GM23338 (cell line): ENCODE measurements around the gene PPP2R5C. TPM values are rescaled to one million over a fixed set of nuclear protein-coding genes. Genes with fewer than 3 reads are reported as not detected.

Source experiments
- ATAC-seq: fragments of 200-7000 bp; cut with Tn5 transposase; 3 replicates; pipeline ENCODE4 v1.9.1; 2020
- DNase-seq: peaks from one replicate; pipeline ENCODE4 v3.0.0-alpha.2; 2015; ENCODE audit warnings: low spot score
- H2AFZ ChIP-seq: fragments of 200-600 bp; sonication (generic); 2 replicates; pipeline ENCODE4 v1.8.0; 2016; ENCODE audit warnings: antibody characterized with exemption, mild to moderate bottlenecking, moderate library complexity
- H3F3A ChIP-seq: fragments of 200-600 bp; sonication (generic); replicated peaks from 2 replicates; pipeline ENCODE4 v1.8.0; 2017; ENCODE audit warnings: antibody characterized with exemption, mixed run types, low read depth
- H3K27ac ChIP-seq: fragments of 200-600 bp; sonication (generic); 2 replicates; pipeline ENCODE4 v1.6.1; 2016; ENCODE audit warnings: low read depth
- H3K27me3 ChIP-seq: fragments of 200-600 bp; sonication (generic); 2 replicates; pipeline ENCODE4 v1.8.0; 2016; ENCODE audit warnings: mild to moderate bottlenecking, mixed run types, moderate library complexity; ENCODE audit not compliant: insufficient read depth
- H3K36me3 ChIP-seq: fragments of 200-600 bp; sonication (generic); 2 replicates; pipeline ENCODE4 v1.8.0; 2016; ENCODE audit warnings: mild to moderate bottlenecking; ENCODE audit not compliant: insufficient read depth
- H3K4me1 ChIP-seq: fragments of 200-600 bp; sonication (generic); 2 replicates; pipeline ENCODE4 v1.8.0; 2016; ENCODE audit warnings: mild to moderate bottlenecking, moderate library complexity; ENCODE audit not compliant: insufficient read depth
- H3K4me2 ChIP-seq: fragments of 200-600 bp; sonication (generic); 2 replicates; pipeline ENCODE4 v1.7.1; 2017; ENCODE audit warnings: mixed run types
- H3K4me3 ChIP-seq: fragments of 200-600 bp; sonication (generic); 2 replicates; pipeline ENCODE4 v1.6.1; 2016; ENCODE audit warnings: mixed run types
- H3K79me2 ChIP-seq: fragments of 200-600 bp; sonication (generic); replicated peaks from 2 replicates; pipeline ENCODE4 v1.8.0; 2017; ENCODE audit warnings: mild to moderate bottlenecking; ENCODE audit not compliant: insufficient read depth
- H3K9me2 ChIP-seq: fragments of 200-600 bp; sonication (generic); 2 replicates; pipeline ENCODE4 v1.8.0; 2017; ENCODE audit not compliant: insufficient read depth
- H4K20me1 ChIP-seq: fragments of 200-600 bp; sonication (generic); replicated peaks from 2 replicates; pipeline ENCODE4 v1.8.0; 2017; ENCODE audit warnings: mild to moderate bottlenecking; ENCODE audit not compliant: insufficient read depth
- H3K27ac Mint-ChIP-seq: 2 replicates; pipeline ENCODE4 v1.8.0; 2020; ENCODE audit warnings: inconsistent platforms, mild to moderate bottlenecking, moderate library complexity, mixed read lengths
- H3K27me3 Mint-ChIP-seq: 3 replicates; pipeline ENCODE4 v1.8.0; 2022; ENCODE audit warnings: low read depth, mild to moderate bottlenecking, moderate library complexity, mixed read lengths, inconsistent platforms; ENCODE audit not compliant: insufficient read depth, poor library complexity
- H3K36me3 Mint-ChIP-seq: 3 replicates; pipeline ENCODE4 v1.8.0; 2021; ENCODE audit warnings: low read depth, mild to moderate bottlenecking, inconsistent platforms, moderate library complexity, mixed read lengths
- H3K4me1 Mint-ChIP-seq: 3 replicates; pipeline ENCODE4 v1.8.0; 2020; ENCODE audit warnings: mild to moderate bottlenecking, inconsistent platforms, mixed read lengths
- H3K4me3 Mint-ChIP-seq: 3 replicates; pipeline ENCODE4 v1.8.0; 2021; ENCODE audit warnings: moderate library complexity, mild to moderate bottlenecking, inconsistent platforms, mixed read lengths
- H3K9me3 Mint-ChIP-seq: 3 replicates; pipeline ENCODE4 v1.8.0; 2020; ENCODE audit warnings: moderate library complexity, mild to moderate bottlenecking, inconsistent platforms, mixed read lengths
- CREB1 ChIP-seq: fragments of 250-450 bp; sonication (Bioruptor Pico); IDR thresholded peaks from 2 replicates; pipeline ENCODE4 v1.5.0; 2020; ENCODE audit warnings: low read depth, mild to moderate bottlenecking, moderate library complexity
- JUNB ChIP-seq: IDR thresholded peaks from one replicate; pipeline ENCODE4 v1.6.1; 2016; ENCODE audit warnings: antibody characterized with exemption; ENCODE audit not compliant: unreplicated experiment
- STAT1 ChIP-seq: IDR thresholded peaks from one replicate; pipeline ENCODE4 v1.6.1; 2016; ENCODE audit warnings: antibody characterized with exemption; ENCODE audit not compliant: unreplicated experiment
- ZNF114 ChIP-seq: fragments of 250-450 bp; sonication (Bioruptor Pico); IDR thresholded peaks from 2 replicates; pipeline ENCODE4 v1.5.0; 2020; ENCODE audit warnings: mild to moderate bottlenecking, moderate library complexity
- ZNF331 ChIP-seq: fragments of 250-450 bp; sonication (Bioruptor Pico); IDR thresholded peaks from 2 replicates; pipeline ENCODE4 v1.5.0; 2020; ENCODE audit warnings: low read depth, mild to moderate bottlenecking, moderate library complexity
- polyA plus RNA-seq: library from polyadenylated mRNA; unstranded; fragments of >200 nt; fragmentation: Nextera tagmentation; extraction: Ambion mirVana; gene quantifications from 2 replicates; pipeline ENCODE4 v1.2.1, GENCODE V29; 2016
- total RNA-seq: library from RNA; depleted of rRNA; stranded (reverse); fragments of >200 nt; shearing (Covaris generic); gene quantifications from 2 replicates; pipeline ENCODE4 v1.2.3, GENCODE V29; 2014
- TF ChIP-seq, protein P1 (sequence below), 2 experiments: fragments of 200-600 bp in 1 of 2; sonication (generic) in 1 of 2; conservative IDR thresholded peaks; 2 replicates each; pipeline versions ENCODE4 v1.5.1 to v1.6.1; 2016 to 2017; ENCODE audit warnings: antibody characterized with exemption in 2 of 2, low read depth in 2 of 2, mild to moderate bottlenecking in 2 of 2, moderate library complexity in 1 of 2
- TF ChIP-seq, protein P2 (sequence below): IDR thresholded peaks from one replicate; pipeline ENCODE4 v1.6.1; 2018; ENCODE audit warnings: antibody characterized with exemption; ENCODE audit not compliant: unreplicated experiment
- TF ChIP-seq, protein P3 (sequence below): IDR thresholded peaks from 2 replicates; pipeline ENCODE4 v1.6.1; 2016; ENCODE audit warnings: antibody characterized with exemption

The PPP2R5C gene
- total and polyA plus RNA-seq, 2 experiments from 2014 or later: 75.4 to 79.7 TPM

DNA sequence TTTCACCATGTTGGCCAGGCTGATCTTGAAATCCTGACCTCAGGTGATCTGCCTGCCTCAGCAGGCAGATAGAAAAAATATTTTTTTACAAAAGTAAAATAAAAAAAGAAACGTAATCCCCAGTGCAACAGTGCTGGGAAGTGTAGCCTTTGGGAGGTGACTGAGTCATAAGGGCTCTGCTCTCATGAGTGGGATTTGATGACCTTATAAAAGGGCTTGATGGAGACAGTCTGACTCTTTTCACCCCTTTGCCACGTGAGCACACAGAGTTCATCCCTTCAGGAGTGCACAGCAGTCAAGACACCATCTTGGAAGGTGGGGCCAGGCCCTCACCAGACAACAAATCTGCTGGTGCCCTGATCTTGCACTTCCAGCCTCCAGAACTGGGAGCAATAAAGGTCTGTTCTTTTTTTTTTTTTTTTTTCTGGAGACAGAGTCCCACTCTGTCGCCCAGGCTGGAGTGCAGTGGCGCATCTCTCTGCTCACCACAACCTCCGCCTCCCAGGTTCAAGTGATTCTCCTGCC lies 178.2 kb downstream of the PPP2R5C start:
- H3K4me2 ChIP-seq: no peak overlapping the region
- H3K4me1 ChIP-seq: no peaks in the 10 kb centered on the region; the same call in 1 of the 2 replicates
- TF ChIP-seq, protein P1, sequence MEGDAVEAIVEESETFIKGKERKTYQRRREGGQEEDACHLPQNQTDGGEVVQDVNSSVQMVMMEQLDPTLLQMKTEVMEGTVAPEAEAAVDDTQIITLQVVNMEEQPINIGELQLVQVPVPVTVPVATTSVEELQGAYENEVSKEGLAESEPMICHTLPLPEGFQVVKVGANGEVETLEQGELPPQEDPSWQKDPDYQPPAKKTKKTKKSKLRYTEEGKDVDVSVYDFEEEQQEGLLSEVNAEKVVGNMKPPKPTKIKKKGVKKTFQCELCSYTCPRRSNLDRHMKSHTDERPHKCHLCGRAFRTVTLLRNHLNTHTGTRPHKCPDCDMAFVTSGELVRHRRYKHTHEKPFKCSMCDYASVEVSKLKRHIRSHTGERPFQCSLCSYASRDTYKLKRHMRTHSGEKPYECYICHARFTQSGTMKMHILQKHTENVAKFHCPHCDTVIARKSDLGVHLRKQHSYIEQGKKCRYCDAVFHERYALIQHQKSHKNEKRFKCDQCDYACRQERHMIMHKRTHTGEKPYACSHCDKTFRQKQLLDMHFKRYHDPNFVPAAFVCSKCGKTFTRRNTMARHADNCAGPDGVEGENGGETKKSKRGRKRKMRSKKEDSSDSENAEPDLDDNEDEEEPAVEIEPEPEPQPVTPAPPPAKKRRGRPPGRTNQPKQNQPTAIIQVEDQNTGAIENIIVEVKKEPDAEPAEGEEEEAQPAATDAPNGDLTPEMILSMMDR (conservative IDR thresholded peaks at IDR 0.05; ENCODE audit: low read depth in 2 of 2): no peak
- TF ChIP-seq, protein P2, sequence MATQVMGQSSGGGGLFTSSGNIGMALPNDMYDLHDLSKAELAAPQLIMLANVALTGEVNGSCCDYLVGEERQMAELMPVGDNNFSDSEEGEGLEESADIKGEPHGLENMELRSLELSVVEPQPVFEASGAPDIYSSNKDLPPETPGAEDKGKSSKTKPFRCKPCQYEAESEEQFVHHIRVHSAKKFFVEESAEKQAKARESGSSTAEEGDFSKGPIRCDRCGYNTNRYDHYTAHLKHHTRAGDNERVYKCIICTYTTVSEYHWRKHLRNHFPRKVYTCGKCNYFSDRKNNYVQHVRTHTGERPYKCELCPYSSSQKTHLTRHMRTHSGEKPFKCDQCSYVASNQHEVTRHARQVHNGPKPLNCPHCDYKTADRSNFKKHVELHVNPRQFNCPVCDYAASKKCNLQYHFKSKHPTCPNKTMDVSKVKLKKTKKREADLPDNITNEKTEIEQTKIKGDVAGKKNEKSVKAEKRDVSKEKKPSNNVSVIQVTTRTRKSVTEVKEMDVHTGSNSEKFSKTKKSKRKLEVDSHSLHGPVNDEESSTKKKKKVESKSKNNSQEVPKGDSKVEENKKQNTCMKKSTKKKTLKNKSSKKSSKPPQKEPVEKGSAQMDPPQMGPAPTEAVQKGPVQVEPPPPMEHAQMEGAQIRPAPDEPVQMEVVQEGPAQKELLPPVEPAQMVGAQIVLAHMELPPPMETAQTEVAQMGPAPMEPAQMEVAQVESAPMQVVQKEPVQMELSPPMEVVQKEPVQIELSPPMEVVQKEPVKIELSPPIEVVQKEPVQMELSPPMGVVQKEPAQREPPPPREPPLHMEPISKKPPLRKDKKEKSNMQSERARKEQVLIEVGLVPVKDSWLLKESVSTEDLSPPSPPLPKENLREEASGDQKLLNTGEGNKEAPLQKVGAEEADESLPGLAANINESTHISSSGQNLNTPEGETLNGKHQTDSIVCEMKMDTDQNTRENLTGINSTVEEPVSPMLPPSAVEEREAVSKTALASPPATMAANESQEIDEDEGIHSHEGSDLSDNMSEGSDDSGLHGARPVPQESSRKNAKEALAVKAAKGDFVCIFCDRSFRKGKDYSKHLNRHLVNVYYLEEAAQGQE: no peak
- TF ChIP-seq STAT1 (no peak), ZNF331 (CRISPR knock-in tag) (no peak)
- no peaks in the 10 kb centered on the region; the same call in 2 of the 3 replicates for H3K4me1 Mint-ChIP-seq
- no peaks in the 10 kb centered on the region; the same call in 1 of the 2 replicates for H4K20me1 ChIP-seq
- ATAC-seq (no peak), DNase-seq (no peak)
- H3K4me3 Mint-ChIP-seq: no peak overlapping the region
- H3K79me2 ChIP-seq: no peaks in the 10 kb centered on the region
- H3K36me3 ChIP-seq: no peaks in the 10 kb centered on the region
- no peaks in the 10 kb centered on the region for H3K36me3 Mint-ChIP-seq
- H3K9me2 ChIP-seq: 0 out of 2 replicates have a peak, but pooled peaks cover 2% of the 10 kb centered on the region
- peaks cover 56% of the 10 kb centered on the region for H3K27me3 ChIP-seq
- no peak overlapping the region for H3K4me3 ChIP-seq
- no peak overlapping the region for H3K27ac ChIP-seq
- peaks cover 3% of the 10 kb centered on the region; the same call in 1 of the 3 replicates for H3K9me3 Mint-ChIP-seq
- H3K27ac Mint-ChIP-seq: no peak overlapping the region
- no peak overlapping the region for H2AFZ ChIP-seq
- H3K27me3 Mint-ChIP-seq: peaks cover 63% of the 10 kb centered on the region
- no peaks in the 10 kb centered on the region for H3F3A ChIP-seq

DNA sequence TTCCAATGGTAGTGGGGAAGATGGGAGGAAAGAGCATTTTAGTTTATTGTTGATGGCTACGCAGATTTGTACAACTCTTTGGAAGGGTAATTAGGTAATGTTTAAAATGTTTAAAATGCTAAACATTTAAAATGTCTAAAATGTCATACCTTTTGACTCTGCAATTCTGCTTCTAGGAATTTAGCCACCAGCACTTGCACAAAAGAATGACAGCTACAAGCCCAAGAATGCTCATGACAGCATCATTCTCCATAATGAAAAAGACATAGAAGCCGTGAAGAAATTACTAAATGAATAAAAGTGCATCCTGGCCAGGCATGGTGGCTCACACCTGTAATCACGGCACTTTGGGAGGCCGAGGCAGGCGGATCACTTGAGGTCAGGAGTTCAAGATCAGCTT lies 182.9 kb downstream of the PPP2R5C start:
- H3K4me3 Mint-ChIP-seq: no peak overlapping the region
- Histone ChIP-seq H3K27ac (no peak overlapping the region), H2AFZ (no peak overlapping the region), H3K4me3 (no peak overlapping the region), H3K4me1 (peaks cover 5% of the 10 kb centered on the region), H3K27me3 (peaks cover 67% of the 10 kb centered on the region), H3K79me2 (no peaks in the 10 kb centered on the region), H3K36me3 (no peaks in the 10 kb centered on the region), H3K4me2 (no peak overlapping the region), H3F3A (peaks cover 3% of the 10 kb centered on the region; the same call in 1 of the 2 replicates), H4K20me1 (peaks cover 4% of the 10 kb centered on the region; the same call in 1 of the 2 replicates), H3K9me2 (no peaks in the 10 kb centered on the region)
- DNase-seq (no peak), ATAC-seq (no peak)
- H3K4me1 Mint-ChIP-seq: peaks cover 19% of the 10 kb centered on the region
- peaks cover 8% of the 10 kb centered on the region; the same call in 2 of the 3 replicates for H3K9me3 Mint-ChIP-seq
- H3K27ac Mint-ChIP-seq: no peak overlapping the region
- H3K36me3 Mint-ChIP-seq: no peaks in the 10 kb centered on the region
- peaks cover 80% of the 10 kb centered on the region for H3K27me3 Mint-ChIP-seq
- TF ChIP-seq ZNF114 (CRISPR knock-in tag) (no peak), STAT1 (no peak), CREB1 (CRISPR knock-in tag) (no peak), ZNF331 (CRISPR knock-in tag) (no peak), JUNB (no peak)
- TF ChIP-seq, protein P3, sequence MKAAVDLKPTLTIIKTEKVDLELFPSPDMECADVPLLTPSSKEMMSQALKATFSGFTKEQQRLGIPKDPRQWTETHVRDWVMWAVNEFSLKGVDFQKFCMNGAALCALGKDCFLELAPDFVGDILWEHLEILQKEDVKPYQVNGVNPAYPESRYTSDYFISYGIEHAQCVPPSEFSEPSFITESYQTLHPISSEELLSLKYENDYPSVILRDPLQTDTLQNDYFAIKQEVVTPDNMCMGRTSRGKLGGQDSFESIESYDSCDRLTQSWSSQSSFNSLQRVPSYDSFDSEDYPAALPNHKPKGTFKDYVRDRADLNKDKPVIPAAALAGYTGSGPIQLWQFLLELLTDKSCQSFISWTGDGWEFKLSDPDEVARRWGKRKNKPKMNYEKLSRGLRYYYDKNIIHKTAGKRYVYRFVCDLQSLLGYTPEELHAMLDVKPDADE: no peak
- TF ChIP-seq, protein P1 (conservative IDR thresholded peaks at IDR 0.05; ENCODE audit: low read depth in 2 of 2): no peak
